Measurements from ENCODE around the gene TNPO2.

The TNPO2 gene

GRCh38 chr19:12723641-12724426 is at the start of gene TNPO2:
TSS of gene TNPO2 (minus strand) at chr19:12723932. CDS start at chr19:12720977, 2,955 bp downstream.
- peak; percentile 22 for DNase-seq

- DNase-seq = no peak
Measured at GRCh38 chr19:12772323-12772722, 48.6 kb upstream of the TNPO2 start.

- no peak for DNase-seq
Measured at GRCh38 chr19:12770922-12771321, 47.2 kb upstream of the TNPO2 start.

GRCh38 chr19:12769689-12770088 is 46.0 kb upstream of the TNPO2 start:
- DNase-seq = no peak

- DNase-seq = no peak
Measured at GRCh38 chr19:12767666-12768065, 43.9 kb upstream of the TNPO2 start.

- DNase-seq = no peak
Measured at GRCh38 chr19:12767150-12767549, 43.4 kb upstream of the TNPO2 start.

- DNase-seq = no peak
Measured at GRCh38 chr19:12766051-12766521, 42.4 kb upstream of the TNPO2 start.

- DNase-seq = no peak
Measured at GRCh38 chr19:12764698-12765097, 41.0 kb upstream of the TNPO2 start.

GRCh38 chr19:12763100-12763499 is 39.4 kb upstream of the TNPO2 start:
- DNase-seq = no peak

- no peak for DNase-seq
Measured at GRCh38 chr19:12759686-12760085, 36.0 kb upstream of the TNPO2 start.

- DNase-seq = no peak
Measured at GRCh38 chr19:12757544-12758274, 34.0 kb upstream of the TNPO2 start.

- no peak for DNase-seq
Measured at GRCh38 chr19:12756150-12756883, 32.6 kb upstream of the TNPO2 start.

GRCh38 chr19:12754465-12755196 is 30.9 kb upstream of the TNPO2 start:
- no peak for DNase-seq

- no peak for DNase-seq
Measured at GRCh38 chr19:12752056-12752781, 28.5 kb upstream of the TNPO2 start.

- DNase-seq = no peak
Measured at GRCh38 chr19:12751635-12752034, 27.9 kb upstream of the TNPO2 start, which contains the start of gene BEST2. TSS of gene BEST2 (plus strand) at chr19:12751791. CDS start at chr19:12752593, 802 bp downstream.

- DNase-seq = no peak
Measured at GRCh38 chr19:12750851-12751250, 27.1 kb upstream of the TNPO2 start.

- DNase-seq = no peak
Measured at GRCh38 chr19:12749938-12750521, 26.3 kb upstream of the TNPO2 start.

- DNase-seq = no peak
Measured at GRCh38 chr19:12748489-12748888, 24.8 kb upstream of the TNPO2 start.

GRCh38 chr19:12745166-12745897 is 21.6 kb upstream of the TNPO2 start:
- no peak for DNase-seq

- DNase-seq = no peak
Measured at GRCh38 chr19:12737835-12738351, 14.2 kb upstream of the TNPO2 start.
